ENCODE measurements around the gene SLC7A6. TPM values are rescaled to one million over a fixed set of nuclear protein-coding genes. Genes with fewer than 3 reads are reported as not detected.

Gene SLC7A6
- total RNA-seq, 1 experiment from 2014 or later = 28.5 TPM

- ATAC-seq (no peak), DNase-seq (ENCODE audit: low read depth, low spot score) (no peak)
- ChIA-PET RAD21 (ENCODE audit: low non-redundant PET in 1 of 2, low total read pairs in 2 of 2, uncharacterized antibody in 2 of 2, unreplicated experiment in 2 of 2) (no interaction called here), CTCF (no interaction called here), POLR2A (no interaction called here)
- no peaks in the 10 kb centered on the region for H3K9me3 ChIP-seq (ENCODE audit: control insufficient read depth in 1 of 2, insufficient read depth in 1 of 2, low read depth in 1 of 2, low read length in 2 of 2)
- no peaks in the 10 kb centered on the region for H3K4me1 ChIP-seq (ENCODE audit: control insufficient read depth in 1 of 2, insufficient read depth in 2 of 2, low read length in 2 of 2)
- no peaks in the 10 kb centered on the region for H3K27me3 ChIP-seq (ENCODE audit: insufficient read depth, low read length)
- intact Hi-C loops (cut with micrococcal nuclease) = no loop called here
- H3K4me2 ChIP-seq (ENCODE audit: low read length) = no peak overlapping the region
- TF ChIP-seq SRF (IDR thresholded peaks at IDR 0.05; ENCODE audit: low read depth) (no peak), ATF3 (IDR thresholded peaks at IDR 0.05) (no peak), ZFX (IDR thresholded peaks at IDR 0.05) (no peak), EGR1 (IDR thresholded peaks at IDR 0.05; ENCODE audit: low read depth) (no peak), CEBPB (IDR thresholded peaks at IDR 0.05; ENCODE audit: low read depth) (no peak), FOSL1 (IDR thresholded peaks at IDR 0.05; ENCODE audit: low read depth) (no peak), CTCF (IDR thresholded peaks at IDR 0.05 in 2 of 3, conservative IDR thresholded peaks at IDR 0.05 in 1 of 3; ENCODE audit: borderline replicate concordance in 1 of 3, insufficient read depth in 1 of 3, low read depth in 2 of 3, low read length in 2 of 3) (no peak), ELF1 (IDR thresholded peaks at IDR 0.05; ENCODE audit: borderline replicate concordance, low read depth) (no peak), REST (IDR thresholded peaks at IDR 0.05; ENCODE audit: low read depth) (no peak), TCF7L2 (IDR thresholded peaks at IDR 0.05; ENCODE audit: borderline replicate concordance, extremely low read depth, insufficient read depth, insufficient read length) (no peak), CBX3 (IDR thresholded peaks at IDR 0.05; ENCODE audit: low read depth) (no peak), EZH2 (IDR thresholded peaks at IDR 0.05) (no peak), SP1 (IDR thresholded peaks at IDR 0.05; ENCODE audit: low read depth) (no peak), EZH2phosphoT487 (IDR thresholded peaks at IDR 0.05; ENCODE audit: borderline replicate concordance) (no peak), ZNF274 (IDR thresholded peaks at IDR 0.05; ENCODE audit: low read depth, low read length) (no peak)
- TF ChIP-seq, protein P1, sequence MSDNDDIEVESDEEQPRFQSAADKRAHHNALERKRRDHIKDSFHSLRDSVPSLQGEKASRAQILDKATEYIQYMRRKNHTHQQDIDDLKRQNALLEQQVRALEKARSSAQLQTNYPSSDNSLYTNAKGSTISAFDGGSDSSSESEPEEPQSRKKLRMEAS (IDR thresholded peaks at IDR 0.05) = no peak
- no peak overlapping the region for H2AFZ ChIP-seq (ENCODE audit: low read depth, low read length, poor library complexity, severe bottlenecking)
- no peak overlapping the region for H3K4me3 ChIP-seq (replicated peaks in 1 of 2; ENCODE audit: low read depth in 1 of 2, low read length in 2 of 2)
- H3K79me2 ChIP-seq (ENCODE audit: insufficient read depth, low read length) = no peaks in the 10 kb centered on the region
- H3K27ac ChIP-seq (ENCODE audit: low read depth, low read length) = no peak overlapping the region
- H4K20me1 ChIP-seq (ENCODE audit: insufficient read depth) = no peaks in the 10 kb centered on the region
- H3K9me2 ChIP-seq (ENCODE audit: insufficient read depth) = no peaks in the 10 kb centered on the region
- H3K36me3 ChIP-seq (ENCODE audit: control insufficient read depth in 1 of 2, insufficient read depth in 2 of 2, low read length in 2 of 2) = peaks cover 24 to 35% of the 10 kb centered on the region in 2 experiments; a peak in 3 of 4 replicates
- no peak overlapping the region for H3K9ac ChIP-seq (ENCODE audit: low read length)
- no TSS peak for BruUV-seq (replicated peaks)
These were observed 81.1 kb downstream of the SLC7A6 start for GRCh38 chr16:68345351-68345810.

Measured in HCT116 (cell line).